Kidney capillary endothelial cell (primary cell): ENCODE measurements around the gene MUC6.

Experiments used
- DNase-seq: peaks from one replicate; pipeline ENCODE4 v3.0.0-alpha.2; 2018; ENCODE audit warnings: low spot score

Gene MUC6

GRCh38 chr11:1036303-1036923, at the start of gene MUC6:
TSS of gene MUC6 (minus strand) at chr11:1036718. CDS start at chr11:1036655, 63 bp downstream.
- DNase-seq, result no peak

- DNase-seq, result no peak
Measured at GRCh38 chr11:1085440-1086170, 49.1 kb upstream of the MUC6 start.

- DNase-seq, result no peak
Measured at GRCh38 chr11:1084561-1085439, 48.3 kb upstream of the MUC6 start.

GRCh38 chr11:1083621-1084551, 47.4 kb upstream of the MUC6 start:
- DNase-seq, result no peak

GRCh38 chr11:1082728-1083620, 46.5 kb upstream of the MUC6 start:
- DNase-seq, result no peak

GRCh38 chr11:1082346-1082727, 45.8 kb upstream of the MUC6 start:
- no peak for DNase-seq

- no peak for DNase-seq
Measured at GRCh38 chr11:1081601-1082311, 45.2 kb upstream of the MUC6 start.

GRCh38 chr11:1078191-1078601, 41.7 kb upstream of the MUC6 start:
- DNase-seq, result no peak

- DNase-seq, result no peak
Measured at GRCh38 chr11:1077417-1078119, 41.0 kb upstream of the MUC6 start.

- no peak for DNase-seq
Measured at GRCh38 chr11:1077033-1077416, 40.5 kb upstream of the MUC6 start.

- DNase-seq, result no peak
Measured at GRCh38 chr11:1076061-1076665, 39.6 kb upstream of the MUC6 start.

- DNase-seq, result no peak
Measured at GRCh38 chr11:1075341-1075911, 38.9 kb upstream of the MUC6 start.

GRCh38 chr11:1074244-1075221, 38.0 kb upstream of the MUC6 start, which contains the start of gene MUC2:
TSS of gene MUC2 (plus strand) at chr11:1074874.
- DNase-seq, result no peak

- DNase-seq, result no peak
Measured at GRCh38 chr11:1073851-1074243, 37.3 kb upstream of the MUC6 start.

GRCh38 chr11:1073261-1073724, 36.8 kb upstream of the MUC6 start:
- no peak for DNase-seq

- DNase-seq, result no peak
Measured at GRCh38 chr11:1072821-1073231, 36.3 kb upstream of the MUC6 start.
